IPS DF 4.7 (cell line): ENCODE results near the gene ANO5.

Experiments used
- DNase-seq: peaks from one replicate; pipeline ENCODE4 v3.0.0-alpha.2; 2013; ENCODE audit warnings: low spot score; ENCODE audit errors: extremely low read depth

ANO5 gene, protein sequence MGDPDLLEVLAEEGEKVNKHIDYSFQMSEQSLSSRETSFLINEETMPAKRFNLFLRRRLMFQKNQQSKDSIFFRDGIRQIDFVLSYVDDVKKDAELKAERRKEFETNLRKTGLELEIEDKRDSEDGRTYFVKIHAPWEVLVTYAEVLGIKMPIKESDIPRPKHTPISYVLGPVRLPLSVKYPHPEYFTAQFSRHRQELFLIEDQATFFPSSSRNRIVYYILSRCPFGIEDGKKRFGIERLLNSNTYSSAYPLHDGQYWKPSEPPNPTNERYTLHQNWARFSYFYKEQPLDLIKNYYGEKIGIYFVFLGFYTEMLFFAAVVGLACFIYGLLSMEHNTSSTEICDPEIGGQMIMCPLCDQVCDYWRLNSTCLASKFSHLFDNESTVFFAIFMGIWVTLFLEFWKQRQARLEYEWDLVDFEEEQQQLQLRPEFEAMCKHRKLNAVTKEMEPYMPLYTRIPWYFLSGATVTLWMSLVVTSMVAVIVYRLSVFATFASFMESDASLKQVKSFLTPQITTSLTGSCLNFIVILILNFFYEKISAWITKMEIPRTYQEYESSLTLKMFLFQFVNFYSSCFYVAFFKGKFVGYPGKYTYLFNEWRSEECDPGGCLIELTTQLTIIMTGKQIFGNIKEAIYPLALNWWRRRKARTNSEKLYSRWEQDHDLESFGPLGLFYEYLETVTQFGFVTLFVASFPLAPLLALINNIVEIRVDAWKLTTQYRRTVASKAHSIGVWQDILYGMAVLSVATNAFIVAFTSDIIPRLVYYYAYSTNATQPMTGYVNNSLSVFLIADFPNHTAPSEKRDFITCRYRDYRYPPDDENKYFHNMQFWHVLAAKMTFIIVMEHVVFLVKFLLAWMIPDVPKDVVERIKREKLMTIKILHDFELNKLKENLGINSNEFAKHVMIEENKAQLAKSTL

DNA sequence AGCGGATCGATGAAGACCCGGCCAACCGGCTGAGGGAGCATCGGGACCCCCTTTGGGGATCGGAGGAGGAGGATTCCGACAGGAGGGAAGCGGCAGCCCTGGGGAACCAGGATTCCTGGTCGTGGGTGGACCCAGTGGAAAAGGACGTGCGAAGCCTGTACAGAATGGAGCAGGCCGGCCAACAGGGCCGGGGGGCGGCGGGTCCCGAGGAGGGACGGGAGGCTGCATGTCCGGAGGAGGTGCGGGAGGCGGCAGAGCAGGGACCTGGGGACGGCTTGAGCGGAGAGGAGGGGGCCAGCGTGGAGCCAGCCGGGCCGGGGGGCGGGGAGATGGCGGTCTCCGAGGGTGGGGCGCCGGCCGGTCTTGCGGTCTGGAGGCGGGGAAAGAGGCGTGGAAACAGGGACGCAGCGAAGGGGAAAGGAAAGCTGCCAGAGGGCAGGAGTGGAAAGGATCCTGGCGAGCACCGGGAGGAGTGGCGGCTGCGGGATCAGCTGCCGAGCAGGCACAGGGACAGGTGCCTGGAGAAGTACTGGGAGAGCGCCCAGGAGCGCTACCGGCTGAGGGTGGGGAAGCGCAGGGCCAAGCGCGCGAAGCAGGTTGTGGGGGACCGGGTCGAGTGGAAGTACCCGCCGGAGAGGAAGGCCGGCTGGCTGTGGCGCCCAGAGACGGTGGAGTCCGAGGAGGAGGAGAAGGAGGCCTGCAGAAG lies at the start of gene ANO5:
Gene ANO5, plus strand, starts transcription at position 444 of the 706 bp plus-strand sequence. CDS start 408 bp downstream, outside the sequence.
- DNase-seq, result peak; percentile 9

DNA sequence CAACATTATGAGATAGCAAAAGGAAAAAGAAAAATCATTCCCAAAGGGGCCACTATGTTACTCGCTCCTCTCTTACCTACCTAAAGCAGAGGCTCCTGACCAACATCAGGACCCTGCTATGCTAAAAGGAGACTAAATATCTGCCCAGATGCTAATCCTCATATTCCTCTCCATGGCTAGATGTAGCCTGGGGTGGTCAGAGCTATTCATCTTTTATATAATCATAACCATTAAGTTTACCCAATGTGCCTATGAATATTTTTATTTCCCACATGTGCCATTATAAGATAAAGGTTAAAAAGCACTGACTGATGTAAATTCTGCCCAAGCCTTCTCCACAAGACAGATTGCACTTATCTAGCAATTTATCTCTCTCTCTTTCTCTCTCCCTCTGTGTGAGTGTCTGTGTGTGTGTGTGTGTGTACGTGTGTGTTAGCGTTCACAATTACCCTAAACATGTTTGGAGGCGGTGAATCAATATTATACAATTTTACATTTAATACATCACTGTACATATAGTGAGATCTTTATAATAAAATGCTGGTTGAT lies 41.2 kb upstream of the ANO5 start:
- no peak for DNase-seq

DNA sequence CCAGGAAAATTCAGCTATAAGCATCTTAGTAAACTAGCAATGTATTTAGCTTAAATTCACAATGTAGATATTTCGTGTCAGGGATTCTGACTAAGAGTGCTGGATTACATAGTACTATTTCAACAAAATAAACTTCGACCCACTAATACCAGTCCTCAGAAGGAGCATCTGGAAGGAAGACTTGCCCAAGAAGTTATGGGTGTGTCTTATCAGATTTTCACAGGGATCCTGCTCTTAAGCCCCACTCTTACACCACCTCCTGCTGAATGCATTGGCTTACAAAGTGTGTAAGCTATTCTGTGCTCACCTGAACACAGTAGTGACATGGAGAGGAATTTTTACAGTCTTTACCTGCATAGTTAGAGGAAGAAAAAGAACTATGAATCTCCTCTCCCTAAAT lies 35.4 kb upstream of the ANO5 start:
- DNase-seq, result no peak

DNA sequence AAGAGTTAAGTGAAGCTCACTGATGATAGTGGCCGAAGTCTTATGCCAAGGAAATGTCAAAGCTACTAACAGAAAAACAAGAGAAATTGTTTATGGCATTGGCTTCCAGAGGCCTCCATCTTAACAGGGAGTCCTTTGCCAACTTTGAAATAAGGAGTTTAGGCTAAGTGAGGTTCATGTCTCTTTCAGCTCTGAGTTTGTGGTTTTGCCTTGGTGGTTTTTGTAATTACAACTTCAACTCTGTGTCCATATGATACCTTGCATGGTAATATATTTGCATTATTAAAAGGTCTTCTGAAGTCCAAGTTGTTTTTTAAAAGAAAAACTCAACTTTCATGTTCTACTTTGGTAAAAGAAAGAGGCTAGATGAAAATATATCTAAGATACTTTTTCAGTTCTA lies 31.4 kb upstream of the ANO5 start:
- DNase-seq, result no peak

DNA sequence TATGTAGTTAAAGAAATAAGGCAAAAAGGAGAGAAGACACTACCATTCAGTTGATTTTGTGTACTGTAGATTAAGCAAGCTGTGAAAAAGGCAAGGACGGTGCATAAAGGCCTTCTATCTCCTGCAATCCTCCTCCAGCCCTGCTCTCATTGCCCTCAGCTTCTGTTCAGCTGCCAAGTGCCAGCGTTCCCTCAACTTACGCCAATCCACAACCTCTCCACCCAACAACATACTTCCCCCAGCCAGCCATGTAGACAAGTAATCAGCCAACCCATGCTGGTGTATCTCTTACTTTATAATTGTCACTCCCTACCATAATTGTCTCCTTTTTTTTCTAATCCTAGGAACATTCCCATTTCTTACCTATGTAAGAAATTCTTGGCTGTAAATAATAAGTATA lies 30.1 kb upstream of the ANO5 start:
- DNase-seq, result no peak

DNA sequence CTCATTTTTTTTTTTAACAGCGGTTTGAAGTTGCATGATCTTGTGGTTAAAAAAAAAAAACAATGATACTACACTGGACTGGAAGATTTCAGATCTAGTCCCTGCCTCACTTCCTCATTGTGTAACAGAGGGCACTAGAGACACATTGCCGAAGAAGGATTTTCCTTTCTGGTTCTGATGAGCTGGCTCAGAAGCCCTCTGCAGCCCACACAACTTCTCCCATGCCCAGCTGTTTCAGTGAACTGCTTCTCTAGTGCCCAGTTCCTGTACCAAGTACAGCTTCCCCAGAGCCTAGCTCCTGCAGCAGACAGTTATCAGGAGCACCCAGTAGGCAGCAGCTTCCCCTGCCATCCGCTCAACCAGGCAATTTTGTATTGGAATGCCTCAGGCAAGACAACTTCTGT lies 29.5 kb upstream of the ANO5 start:
- DNase-seq, result no peak

DNA sequence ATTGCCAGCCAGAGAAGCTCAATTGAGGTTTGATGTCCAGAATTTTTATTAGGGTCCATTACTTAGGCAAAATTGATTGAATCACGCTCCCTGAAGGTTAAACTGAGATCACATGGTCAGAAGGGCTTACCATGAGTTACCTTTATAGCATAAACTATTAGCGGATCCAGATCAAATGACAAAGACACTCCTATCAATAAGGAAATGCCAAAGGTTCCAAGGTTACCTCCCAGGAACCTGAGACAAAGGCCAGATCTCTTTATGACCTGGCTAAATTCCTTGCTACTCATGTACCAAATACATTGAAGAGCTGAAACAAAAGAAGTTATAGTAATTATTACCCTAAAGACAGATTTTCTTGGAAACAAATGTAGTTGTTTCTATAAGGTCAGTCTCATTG lies 27.8 kb upstream of the ANO5 start:
- no peak for DNase-seq

DNA sequence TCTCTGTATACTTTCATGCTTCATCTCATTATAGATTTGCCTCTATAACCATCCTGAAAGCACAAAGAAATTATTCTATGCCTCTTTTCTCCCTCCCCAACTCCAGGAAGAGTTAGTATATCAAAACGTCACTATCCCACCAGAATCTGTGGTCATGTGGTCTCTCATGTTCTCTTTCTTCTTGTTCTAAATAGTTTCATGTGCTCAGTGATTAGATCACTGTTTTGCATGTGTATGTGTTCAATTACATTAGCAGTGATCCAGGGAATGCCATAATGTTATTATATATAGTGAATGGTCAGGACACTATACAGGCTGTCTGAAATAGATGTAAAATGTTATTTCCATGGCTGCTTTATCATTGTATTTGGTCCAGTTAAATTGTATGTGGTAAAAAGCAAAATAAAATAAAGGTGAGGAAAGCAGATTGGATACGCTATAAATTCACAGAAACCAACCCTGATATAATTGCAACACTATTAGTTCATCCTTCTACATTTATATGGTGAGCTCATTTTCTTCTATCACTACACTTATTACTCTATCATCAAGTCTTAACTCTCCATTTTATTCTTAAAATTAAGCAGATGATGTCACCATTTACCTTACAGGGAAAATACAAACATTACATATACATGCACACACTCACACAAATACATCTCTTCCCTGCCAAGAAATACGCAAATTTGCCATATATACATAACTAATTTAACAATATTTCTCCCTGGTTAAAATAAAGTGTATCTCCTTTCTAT lies 26.9 kb upstream of the ANO5 start:
- no peak for DNase-seq

DNA sequence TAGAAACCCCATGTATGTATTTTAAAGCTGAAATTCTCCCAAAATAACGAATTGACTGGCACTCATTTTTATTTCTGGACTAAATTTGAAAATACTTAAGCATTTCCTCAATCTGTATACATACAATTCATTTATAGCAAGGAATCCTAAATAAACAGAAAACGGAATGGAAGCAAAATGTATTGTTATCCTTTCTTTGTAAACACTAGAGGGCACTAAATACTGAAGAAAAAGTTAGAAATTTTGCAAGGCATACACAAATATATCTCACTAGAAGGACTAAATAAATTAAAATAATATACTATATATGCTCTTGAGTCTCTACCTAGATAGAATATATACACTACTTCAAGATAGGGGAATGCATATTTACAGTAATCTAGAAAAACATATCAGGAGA lies 23.1 kb upstream of the ANO5 start:
- DNase-seq, result no peak

DNA sequence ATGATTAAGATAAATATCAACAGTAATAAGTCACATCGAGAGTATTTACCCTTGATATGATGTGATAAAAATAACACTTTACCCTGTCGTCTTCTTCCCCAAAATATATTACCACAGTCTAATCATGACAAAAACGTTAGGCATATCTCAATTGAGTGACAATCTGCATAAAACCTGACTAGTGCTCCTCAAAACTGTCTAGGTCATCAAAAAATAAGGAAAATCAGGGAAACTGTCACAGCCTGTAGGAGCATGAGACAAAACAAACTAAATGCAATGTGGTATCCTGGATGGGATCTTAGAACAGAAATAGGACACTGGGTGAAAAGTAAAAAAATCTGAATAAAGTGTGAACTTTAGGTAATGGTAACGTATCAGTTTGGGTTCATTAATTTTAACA lies 19.4 kb upstream of the ANO5 start:
- no peak for DNase-seq

DNA sequence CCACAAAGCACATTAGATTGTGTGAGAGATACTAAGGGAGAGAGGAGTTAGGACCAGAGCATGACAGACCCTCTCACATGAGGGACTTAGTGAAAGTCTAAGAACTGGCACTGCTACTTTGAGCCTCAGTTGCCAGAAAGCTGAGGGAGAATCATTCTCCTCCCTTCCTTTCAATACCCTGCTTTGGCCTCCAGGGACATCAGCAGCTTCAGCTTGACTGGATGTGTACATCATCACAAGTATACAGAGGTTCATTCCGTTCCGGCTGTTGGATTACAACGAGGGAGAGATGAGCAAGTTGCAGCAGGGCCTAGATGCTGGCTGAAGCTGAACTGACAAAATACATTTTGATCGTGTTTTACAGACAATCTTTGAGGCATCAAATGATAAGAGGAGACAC lies 15.7 kb upstream of the ANO5 start:
- no peak for DNase-seq

DNA sequence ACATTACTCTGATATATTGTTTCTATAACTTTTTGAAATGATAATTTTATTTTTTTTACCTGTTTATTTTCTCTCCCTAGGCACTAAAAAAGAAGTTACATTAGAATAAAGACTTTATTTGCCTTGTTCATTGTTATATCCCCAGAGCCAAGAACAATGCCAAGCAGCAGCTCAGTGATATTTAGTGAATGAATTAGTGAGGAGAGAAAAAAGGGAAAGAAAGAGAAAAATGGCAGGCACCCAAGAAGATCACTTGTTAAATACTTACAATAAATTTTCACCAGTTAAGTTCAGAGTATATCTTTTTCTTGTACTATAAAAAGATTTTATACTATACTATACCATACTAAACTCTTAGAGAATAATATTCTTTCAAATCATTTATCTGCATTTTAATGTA lies 13.3 kb upstream of the ANO5 start:
- DNase-seq, result no peak

DNA sequence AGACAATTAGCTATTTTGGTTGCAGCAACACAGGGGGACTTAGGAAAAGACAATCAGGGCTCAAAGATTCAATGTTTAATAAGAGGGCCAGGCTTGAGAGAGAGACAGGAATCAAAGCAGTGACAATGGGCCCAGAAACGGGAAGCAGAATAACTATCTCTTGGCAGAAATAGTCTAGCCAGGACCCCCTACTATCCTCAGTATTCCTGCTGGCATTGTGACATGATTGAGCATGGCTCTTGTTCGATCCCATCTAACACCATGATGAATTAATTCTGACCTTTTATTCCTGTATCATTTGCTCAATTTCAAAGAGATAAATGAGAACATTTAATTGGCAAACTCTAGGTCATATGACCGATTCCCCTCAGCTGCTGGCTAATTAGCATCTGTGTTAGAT lies 12.8 kb upstream of the ANO5 start:
- no peak for DNase-seq

DNA sequence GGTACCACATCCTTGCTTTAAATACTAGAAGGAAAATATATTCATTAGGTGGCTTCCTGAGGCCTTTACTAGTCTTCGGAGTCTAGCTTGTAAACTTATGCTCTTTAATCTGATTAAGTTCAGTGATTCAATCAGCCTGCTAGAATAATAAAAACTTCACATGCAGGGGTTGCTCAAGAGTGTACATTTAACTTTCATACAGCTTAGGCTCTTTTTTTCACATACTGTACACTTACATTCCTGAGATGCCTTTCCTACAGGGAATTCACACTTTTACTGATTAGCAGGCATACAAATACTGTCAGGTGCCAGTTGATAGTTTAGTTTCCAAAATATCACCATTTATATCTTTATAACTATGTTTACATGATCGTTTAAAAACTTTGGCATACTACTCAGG lies 3.2 kb upstream of the ANO5 start:
- no peak for DNase-seq

DNA sequence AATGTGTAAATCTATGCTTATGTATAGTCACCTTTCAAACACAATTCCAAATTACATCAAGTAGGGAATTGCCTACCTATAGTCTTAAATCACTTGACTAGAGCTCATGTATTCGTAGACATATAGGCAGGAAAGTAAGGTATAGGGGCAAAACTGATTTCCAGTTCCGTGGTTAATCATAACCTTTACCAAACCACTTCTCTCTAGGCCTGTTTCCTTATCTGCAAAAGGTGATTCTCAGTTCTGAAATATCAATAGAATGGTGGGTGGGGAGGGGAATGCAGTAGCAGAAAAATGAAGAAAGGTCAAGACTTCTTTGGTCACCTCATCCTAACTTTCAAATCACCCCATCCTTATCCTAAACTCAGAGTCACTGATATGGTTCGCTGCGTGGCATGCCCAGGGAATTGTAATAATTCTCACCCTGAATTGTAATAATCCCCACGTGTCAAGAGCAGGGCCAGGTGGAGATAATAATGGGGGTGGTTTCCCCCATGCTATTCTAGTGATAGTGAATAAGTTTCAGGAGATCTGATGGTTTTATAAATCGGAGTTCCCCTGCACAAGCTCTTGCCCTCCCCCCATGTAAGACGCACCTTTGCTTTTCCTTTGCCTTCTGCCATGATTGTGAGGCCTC lies 1.9 kb upstream of the ANO5 start:
- no peak for DNase-seq

DNA sequence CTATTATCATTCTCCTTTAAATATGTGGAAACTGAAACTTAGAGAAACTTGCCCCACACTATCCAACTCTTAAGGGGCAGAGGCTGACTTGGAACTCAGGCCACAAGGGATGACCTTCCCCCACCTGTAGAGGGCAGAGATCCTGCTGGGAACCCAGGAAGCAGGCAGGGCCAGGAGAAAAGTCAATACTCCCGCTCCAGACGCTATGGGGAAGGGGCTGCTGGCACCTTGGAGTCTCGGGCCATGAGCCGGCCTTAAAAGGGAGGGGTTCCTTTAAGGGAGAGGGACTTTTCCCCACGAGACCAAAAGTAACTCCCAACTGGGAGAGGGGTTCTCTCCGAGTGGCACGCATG lies 620 bp upstream of the ANO5 start:
- DNase-seq, result peak; percentile 25

DNA sequence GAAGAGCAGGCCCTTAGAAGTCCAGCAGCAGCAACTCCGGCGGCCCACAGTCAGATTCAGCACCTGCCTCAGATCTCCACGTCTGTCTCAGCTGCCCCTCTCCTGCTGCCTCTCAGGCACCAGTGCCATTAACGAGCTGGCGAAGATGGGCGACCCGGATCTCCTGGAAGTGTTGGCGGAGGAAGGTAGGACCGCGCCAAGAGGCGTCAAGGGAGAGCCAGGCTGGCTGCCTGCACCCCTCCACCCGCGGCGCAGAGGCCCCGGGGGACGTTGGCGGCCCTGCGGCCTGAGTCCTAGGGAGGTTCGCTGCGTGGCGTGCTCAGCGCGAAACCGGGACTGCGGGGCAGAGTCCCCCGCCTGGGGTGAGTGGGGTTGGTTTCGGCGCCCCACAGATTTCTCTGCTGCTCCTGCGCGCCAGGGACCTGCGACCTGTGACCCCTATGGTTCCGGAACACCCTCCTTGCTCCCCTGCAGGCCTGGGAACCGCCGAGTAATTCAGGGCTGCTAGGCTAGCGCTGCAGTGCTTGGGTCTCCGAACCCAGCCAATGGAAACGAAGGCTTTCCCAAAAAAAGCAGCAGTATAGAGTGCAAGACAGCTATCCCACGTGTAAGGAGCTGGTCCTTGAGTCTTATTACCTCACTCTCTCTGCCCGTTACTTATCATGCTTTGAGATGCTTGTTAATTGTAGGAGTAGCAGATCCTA lies 615 bp downstream of the ANO5 start:
- peak; percentile 9 for DNase-seq

DNA sequence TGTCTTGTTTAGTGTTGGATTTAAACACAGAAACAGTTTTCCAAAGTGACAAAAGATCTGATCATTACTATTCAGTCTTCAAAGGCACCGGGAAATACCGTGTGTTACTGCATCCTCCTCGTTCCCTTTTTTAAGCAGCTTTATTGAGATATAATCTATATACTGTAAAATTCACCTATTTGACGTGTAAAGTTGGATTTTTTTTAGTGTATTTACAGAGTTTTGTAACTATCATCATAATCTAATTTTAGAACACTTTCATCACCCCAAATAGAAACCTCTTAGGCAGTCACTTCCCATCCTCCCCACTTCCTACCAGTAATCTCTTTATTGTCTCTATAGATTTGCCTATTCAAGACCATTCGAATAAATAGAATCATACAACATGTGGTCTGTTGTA lies 1.4 kb downstream of the ANO5 start:
- no peak for DNase-seq

DNA sequence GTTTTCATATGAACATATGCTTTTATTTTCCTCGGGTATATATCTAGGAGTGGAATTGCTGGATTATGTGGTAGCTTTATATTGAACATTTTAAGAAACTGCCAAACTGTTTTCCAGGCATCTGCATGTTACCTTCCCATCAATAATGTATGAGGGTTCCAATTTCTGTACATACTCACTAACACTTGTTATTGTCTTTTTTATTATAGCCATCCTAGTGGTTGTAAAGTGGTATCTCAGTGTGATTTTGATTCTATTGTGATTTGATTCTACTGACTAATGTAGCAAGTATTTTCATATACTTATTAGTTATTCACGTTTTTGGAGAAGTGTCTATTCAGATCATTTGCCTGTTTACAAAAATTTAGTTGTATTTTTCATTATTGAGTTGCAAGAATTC lies 2.0 kb downstream of the ANO5 start:
- no peak for DNase-seq
